Left lung (tissue), 10 donors: ENCODE measurements around the gene RBL2. TPM values are rescaled to one million over a fixed set of nuclear protein-coding genes. Genes with fewer than 3 reads are reported as not detected.

Source experiments
- ATAC-seq: fragments of 200-7000 bp; cut with Tn5 transposase; one replicate; pipeline ENCODE4 v1.9.1; 2020; ENCODE audit warnings: moderate library complexity
- DNase-seq, 4 donors: peaks; one replicate each; pipeline ENCODE4 v3.0.0-alpha.2; 2013 to 2020
- H3K27ac ChIP-seq, 2 donors: fragments of 200-600 bp; sonication (generic) in 1 of 2; one replicate each; pipeline versions ENCODE4 v1.5.0 to v1.8.0; 2020 to 2021
- H3K27me3 ChIP-seq, 2 donors: fragments of 200-600 bp; sonication (generic) in 1 of 2; one replicate each; pipeline versions ENCODE4 v1.5.0 to v1.8.0; 2020 to 2021
- H3K36me3 ChIP-seq, 2 donors: fragments of 200-600 bp; sonication (generic) in 1 of 2; one replicate each; pipeline versions ENCODE4 v1.5.0 to v1.8.0; 2020 to 2021
- H3K4me1 ChIP-seq, 2 donors: fragments of 200-600 bp; one replicate each; pipeline ENCODE4 v1.8.0; 2021
- H3K4me3 ChIP-seq, 2 donors: fragments of 200-600 bp; sonication (generic) in 1 of 2; one replicate each; pipeline versions ENCODE4 v1.5.0 to v1.8.0; 2020 to 2021; ENCODE audit warnings: mild to moderate bottlenecking in 1 of 2
- H3K9me3 ChIP-seq, 2 donors: fragments of 200-600 bp; sonication (generic) in 1 of 2; one replicate each; pipeline versions ENCODE4 v1.5.0 to v1.8.0; 2020 to 2021
- intact Hi-C, 2 donors: fragments of 100-400 bp; cut with DNase I; formaldehyde crosslinking; loops; one replicate each; pipeline versions ENCODE4 v1.11.2 to v1.14.2; 2022
- polyA plus RNA-seq, 6 donors: library from polyadenylated mRNA; unstranded; fragments of 120-200 nt; gene quantifications; one replicate each; pipeline ENCODE4 v1.2.1, GENCODE V29; 2013; ENCODE audit not compliant: insufficient read length in 6 of 6
- total RNA-seq, 2 donors: library from RNA; stranded (reverse); fragmentation: NEBNext Ultra II Directional; extraction: Animal tissue kit (Norgen Biotek cat#: 25700); gene quantifications; one replicate each; pipeline ENCODE4 v1.2.1, GENCODE V29; 2021
- TF ChIP-seq, protein P1 (sequence below), 2 donors: fragments of 200-600 bp; sonication (generic) in 1 of 2; IDR thresholded peaks; one replicate each; pipeline versions ENCODE4 v1.5.0 to v1.8.0; 2021; ENCODE audit warnings: antibody characterized with exemption in 2 of 2
- donor health status: DM: no; HTN: yes; CAD: no.
- donor health status: DM: no; HTN: no; CAD: no.

The RBL2 gene
- total and polyA plus RNA-seq, 8 donors = 62.1 to 121 (median 93.3) TPM

DNA sequence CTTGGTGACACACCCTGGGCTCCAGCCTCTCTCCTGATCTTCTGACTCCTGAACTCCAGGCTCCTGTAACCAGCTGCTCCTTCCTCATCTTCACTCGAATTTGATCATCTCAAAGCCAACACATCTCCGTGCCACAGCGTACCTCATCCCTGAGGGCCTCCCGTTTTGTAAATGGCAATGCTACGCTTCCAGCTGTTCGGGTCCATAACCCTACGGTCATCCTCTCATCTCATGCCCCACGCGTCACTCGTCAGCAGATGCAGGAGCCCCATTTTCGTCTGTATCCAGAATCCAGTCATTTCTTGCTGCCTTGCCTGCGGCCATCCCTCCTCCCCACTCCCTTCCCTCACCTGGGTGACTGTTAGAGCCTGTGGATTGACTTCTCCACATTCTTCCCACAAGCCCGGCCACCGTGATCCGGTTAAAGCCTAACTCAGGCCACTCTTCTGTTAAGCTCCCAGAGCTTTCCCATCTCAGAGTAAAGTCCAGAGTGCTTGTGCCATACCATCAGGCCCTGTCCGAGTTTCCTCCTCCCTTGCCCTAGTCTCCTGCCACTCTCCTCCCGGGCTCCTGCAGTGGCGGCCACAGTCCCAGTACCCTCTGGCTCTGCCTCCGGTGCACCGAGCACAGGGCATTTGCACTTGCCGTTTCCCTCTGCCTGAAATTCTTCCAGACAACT is 89.0 kb downstream of the RBL2 start:
- ATAC-seq (no peak), DNase-seq (no peak)
- no peak overlapping the region for H3K4me3 ChIP-seq
- no peaks in the 10 kb centered on the region for H3K9me3 ChIP-seq
- no peaks in the 10 kb centered on the region for H3K36me3 ChIP-seq
- H3K27ac ChIP-seq = no peak overlapping the region
- intact Hi-C loops = no loop called here
- TF ChIP-seq, protein P1, sequence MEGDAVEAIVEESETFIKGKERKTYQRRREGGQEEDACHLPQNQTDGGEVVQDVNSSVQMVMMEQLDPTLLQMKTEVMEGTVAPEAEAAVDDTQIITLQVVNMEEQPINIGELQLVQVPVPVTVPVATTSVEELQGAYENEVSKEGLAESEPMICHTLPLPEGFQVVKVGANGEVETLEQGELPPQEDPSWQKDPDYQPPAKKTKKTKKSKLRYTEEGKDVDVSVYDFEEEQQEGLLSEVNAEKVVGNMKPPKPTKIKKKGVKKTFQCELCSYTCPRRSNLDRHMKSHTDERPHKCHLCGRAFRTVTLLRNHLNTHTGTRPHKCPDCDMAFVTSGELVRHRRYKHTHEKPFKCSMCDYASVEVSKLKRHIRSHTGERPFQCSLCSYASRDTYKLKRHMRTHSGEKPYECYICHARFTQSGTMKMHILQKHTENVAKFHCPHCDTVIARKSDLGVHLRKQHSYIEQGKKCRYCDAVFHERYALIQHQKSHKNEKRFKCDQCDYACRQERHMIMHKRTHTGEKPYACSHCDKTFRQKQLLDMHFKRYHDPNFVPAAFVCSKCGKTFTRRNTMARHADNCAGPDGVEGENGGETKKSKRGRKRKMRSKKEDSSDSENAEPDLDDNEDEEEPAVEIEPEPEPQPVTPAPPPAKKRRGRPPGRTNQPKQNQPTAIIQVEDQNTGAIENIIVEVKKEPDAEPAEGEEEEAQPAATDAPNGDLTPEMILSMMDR (IDR thresholded peaks at IDR 0.05) = no peak
- H3K27me3 ChIP-seq = no peaks in the 10 kb centered on the region
- H3K4me1 ChIP-seq = peaks cover 0 to 14% of the 10 kb centered on the region in 2 donors

- no peak for DNase-seq
- Histone ChIP-seq H3K36me3 (no peaks in the 10 kb centered on the region), H3K27me3 (no peaks in the 10 kb centered on the region), H3K4me1 (peaks cover 0 to 10% of the 10 kb centered on the region in 2 donors), H3K4me3 (no peak overlapping the region), H3K9me3 (no peaks in the 10 kb centered on the region), H3K27ac (no peak overlapping the region)
- intact Hi-C loops = no loop called here
- TF ChIP-seq, protein P1 (IDR thresholded peaks at IDR 0.05) = no peak
- ATAC-seq = no peak
Observed at GRCh38 chr16:53523971-53524548, 89.8 kb downstream of the RBL2 start.

- TF ChIP-seq, protein P1 (IDR thresholded peaks at IDR 0.05) = no peak
- Histone ChIP-seq H3K9me3 (no peaks in the 10 kb centered on the region), H3K4me1 (no peaks in the 10 kb centered on the region), H3K27me3 (no peaks in the 10 kb centered on the region), H3K4me3 (no peak overlapping the region), H3K27ac (no peak overlapping the region), H3K36me3 (no peaks in the 10 kb centered on the region)
- no peak for DNase-seq
- ATAC-seq = no peak
- intact Hi-C loops = no loop called here
Observed at GRCh38 chr16:53528797-53529196, 94.5 kb downstream of the RBL2 start.

DNA sequence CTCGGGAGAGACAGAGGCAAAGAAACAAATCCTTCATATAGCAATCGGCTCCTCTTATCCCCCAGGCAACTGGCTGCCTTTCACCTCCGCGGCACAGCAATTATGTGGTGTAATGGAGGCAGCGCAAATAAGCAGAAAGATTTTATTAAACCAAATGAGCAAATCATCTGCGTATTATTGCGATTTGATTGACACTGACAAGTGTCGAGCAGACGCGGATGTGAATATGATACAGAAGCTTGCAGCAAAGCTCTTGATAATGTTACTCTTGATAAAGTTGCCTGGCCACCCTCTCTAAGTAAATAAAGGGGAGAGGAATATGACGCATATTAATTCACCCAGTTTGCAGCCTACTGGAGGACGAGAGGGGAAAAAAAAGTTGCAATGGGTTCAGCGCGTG is 95.2 kb downstream of the RBL2 start:
- Histone ChIP-seq H3K4me3 (no peak overlapping the region), H3K36me3 (no peaks in the 10 kb centered on the region), H3K27ac (no peak overlapping the region), H3K4me1 (no peaks in the 10 kb centered on the region), H3K9me3 (no peaks in the 10 kb centered on the region), H3K27me3 (no peaks in the 10 kb centered on the region)
- intact Hi-C loops = no loop called here
- peak; percentile 87 for ATAC-seq
- TF ChIP-seq, protein P1 (IDR thresholded peaks at IDR 0.05) = no peak
- DNase-seq = no peak

DNA sequence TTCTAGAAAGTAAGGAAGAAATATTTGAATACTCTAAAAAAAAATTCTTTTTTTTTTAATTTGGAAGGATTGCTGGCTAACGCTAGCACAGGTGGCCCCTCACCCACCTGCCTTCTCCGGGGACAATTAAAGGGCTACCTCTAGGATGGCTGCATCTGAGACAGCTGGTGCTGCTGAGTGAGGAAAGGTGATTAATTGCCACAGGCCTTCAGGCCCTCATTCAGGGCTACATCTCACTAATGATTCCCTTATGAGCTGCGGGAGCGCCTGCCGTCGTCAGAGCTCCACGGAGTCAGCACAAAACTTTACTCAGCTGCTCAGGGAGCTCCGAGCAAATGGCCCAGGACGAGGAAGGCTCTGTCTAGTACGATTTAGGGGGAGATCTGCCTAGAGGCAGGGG is 95.8 kb downstream of the RBL2 start:
- DNase-seq = no peak
- H3K27me3 ChIP-seq = no peaks in the 10 kb centered on the region
- no peaks in the 10 kb centered on the region for H3K36me3 ChIP-seq
- no peaks in the 10 kb centered on the region for H3K4me1 ChIP-seq
- TF ChIP-seq, protein P1 (IDR thresholded peaks at IDR 0.05) = no peak
- ATAC-seq = no peak
- intact Hi-C loops = no loop called here
- no peak overlapping the region for H3K4me3 ChIP-seq
- no peaks in the 10 kb centered on the region for H3K9me3 ChIP-seq
- no peak overlapping the region for H3K27ac ChIP-seq
